Measurements from ENCODE around the gene CACNA2D3.

The CACNA2D3 gene

DNA sequence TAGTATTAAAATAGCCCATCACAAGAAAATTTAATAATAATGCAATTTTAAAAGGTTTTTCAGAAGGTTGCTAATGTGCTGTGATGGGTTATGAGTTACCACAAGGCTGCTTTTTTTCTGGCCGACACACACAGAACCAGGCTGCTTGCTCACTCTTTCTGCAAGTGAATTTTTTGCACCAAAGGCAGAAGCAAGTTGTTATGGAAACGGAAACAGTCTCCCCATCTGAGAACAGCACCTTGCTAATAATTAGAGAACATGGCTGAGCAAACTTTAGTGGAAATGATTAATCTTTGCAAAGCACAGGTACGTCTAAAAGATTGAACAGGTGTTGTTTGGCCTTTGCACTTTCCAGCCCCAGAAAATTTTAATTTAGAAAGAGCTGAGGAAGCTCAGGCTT, 51.0 kb downstream of the CACNA2D3 start:
- Mint-ChIP-seq H3K4me1 (ENCODE audit: low read depth) (no peaks in the 10 kb centered on the region), H3K9me3 (ENCODE audit: low read depth) (no peaks in the 10 kb centered on the region)

DNA sequence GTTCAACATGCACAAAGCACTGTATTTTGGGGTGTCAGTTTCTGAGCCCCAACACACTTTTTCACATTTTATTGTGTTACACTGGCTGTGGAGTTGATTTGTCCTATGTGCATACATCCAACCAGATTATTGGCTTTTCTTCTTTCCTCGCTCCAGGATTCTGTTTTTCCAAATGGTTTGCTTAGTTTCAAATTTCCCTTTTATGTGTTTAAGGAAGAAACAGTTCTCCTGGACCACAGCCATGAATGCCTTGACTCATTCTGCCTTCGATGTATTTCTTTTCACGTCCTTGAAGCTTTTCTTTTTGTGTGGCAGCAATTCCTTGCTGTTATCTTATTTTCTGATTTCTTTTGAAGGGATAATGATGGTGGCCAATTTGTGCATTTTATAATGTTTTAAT, 53.8 kb downstream of the CACNA2D3 start:
- Mint-ChIP-seq H3K4me3 (no peak overlapping the region), H3K27me3 (peaks cover 1% of the 10 kb centered on the region), H3K27ac (no peak overlapping the region), H3K9me3 (ENCODE audit: low read depth) (no peaks in the 10 kb centered on the region), H3K36me3 (no peaks in the 10 kb centered on the region), H3K4me1 (ENCODE audit: low read depth) (no peaks in the 10 kb centered on the region)

More for the DNA sequence above, 51.0 kb downstream of the CACNA2D3 start:
- Mint-ChIP-seq H3K36me3 (no peaks in the 10 kb centered on the region), H3K4me3 (no peak overlapping the region), H3K27me3 (peaks cover 3% of the 10 kb centered on the region), H3K27ac (no peak overlapping the region)

DNA sequence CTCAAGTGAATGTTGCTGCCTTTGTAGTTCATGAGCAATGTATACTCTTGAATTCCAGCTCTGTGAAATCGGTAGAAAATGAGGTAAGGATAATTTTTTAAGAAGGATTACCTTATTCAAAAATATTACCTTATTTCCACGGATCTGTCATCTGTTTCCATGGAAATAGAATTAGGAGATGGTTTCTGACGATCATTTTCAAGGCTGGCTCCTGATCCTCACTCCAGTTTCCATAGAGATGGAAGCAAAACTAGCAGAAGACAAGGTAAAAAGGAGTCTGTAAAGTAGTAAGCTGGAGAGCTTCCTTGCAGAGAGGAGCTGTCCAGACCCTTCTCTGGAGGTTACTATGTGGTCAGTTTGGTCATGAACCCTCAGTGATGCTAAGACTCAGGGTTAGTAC, 55.5 kb downstream of the CACNA2D3 start:
- Mint-ChIP-seq H3K4me1 (ENCODE audit: low read depth) (no peaks in the 10 kb centered on the region), H3K27me3 (no peaks in the 10 kb centered on the region), H3K36me3 (no peaks in the 10 kb centered on the region), H3K4me3 (no peak overlapping the region), H3K9me3 (ENCODE audit: low read depth) (no peaks in the 10 kb centered on the region), H3K27ac (no peak overlapping the region)

DNA sequence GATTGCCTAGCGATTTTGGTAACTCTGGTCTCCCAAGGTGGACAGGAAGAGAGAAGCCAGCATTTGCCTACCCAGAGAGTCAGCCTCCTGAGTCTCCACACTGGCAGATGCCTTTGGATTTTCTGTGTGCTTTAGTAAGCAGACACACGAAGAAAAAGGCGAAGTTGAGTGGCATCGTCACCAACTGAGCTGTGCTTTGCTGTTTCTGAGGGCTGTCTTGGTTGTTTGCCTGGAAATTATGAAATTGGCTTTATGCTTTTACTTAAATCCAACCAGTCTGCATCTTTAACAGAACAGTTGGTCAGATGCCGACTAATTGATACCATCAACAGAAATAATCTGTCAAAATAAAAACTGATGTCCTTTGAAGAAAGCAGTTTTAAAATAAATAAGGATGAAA, 56.0 kb downstream of the CACNA2D3 start:
- Mint-ChIP-seq H3K4me3 (no peak overlapping the region), H3K27ac (no peak overlapping the region), H3K9me3 (ENCODE audit: low read depth) (no peaks in the 10 kb centered on the region)

DNA sequence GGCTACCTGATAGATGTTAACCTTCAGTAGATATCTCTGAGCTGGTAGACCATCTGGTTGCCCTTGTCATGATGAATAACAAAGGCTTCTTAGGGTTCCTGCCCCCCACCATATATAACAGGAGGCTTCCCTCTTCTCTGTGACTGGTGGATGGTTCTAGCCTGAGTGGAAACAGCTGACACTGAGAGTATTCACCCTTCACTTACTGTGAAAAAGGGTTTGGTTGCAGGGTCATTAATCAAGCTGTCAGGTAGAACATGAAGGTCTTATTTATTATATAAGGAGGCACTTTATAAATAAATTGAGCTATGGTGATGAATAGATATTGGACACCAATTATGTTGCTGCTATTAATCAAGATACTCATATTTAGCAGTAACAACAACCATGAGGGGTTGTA, 58.6 kb downstream of the CACNA2D3 start:
- no peaks in the 10 kb centered on the region for H3K9me3 Mint-ChIP-seq (ENCODE audit: low read depth)
- no peaks in the 10 kb centered on the region for H3K36me3 Mint-ChIP-seq
- H3K27ac Mint-ChIP-seq = no peak overlapping the region
- H3K27me3 Mint-ChIP-seq = no peaks in the 10 kb centered on the region
- no peaks in the 10 kb centered on the region for H3K4me1 Mint-ChIP-seq (ENCODE audit: low read depth)
- no peak overlapping the region for H3K4me3 Mint-ChIP-seq

More for the DNA sequence above, 56.0 kb downstream of the CACNA2D3 start:
- Mint-ChIP-seq H3K36me3 (no peaks in the 10 kb centered on the region), H3K4me1 (ENCODE audit: low read depth) (no peaks in the 10 kb centered on the region), H3K27me3 (no peaks in the 10 kb centered on the region)

DNA sequence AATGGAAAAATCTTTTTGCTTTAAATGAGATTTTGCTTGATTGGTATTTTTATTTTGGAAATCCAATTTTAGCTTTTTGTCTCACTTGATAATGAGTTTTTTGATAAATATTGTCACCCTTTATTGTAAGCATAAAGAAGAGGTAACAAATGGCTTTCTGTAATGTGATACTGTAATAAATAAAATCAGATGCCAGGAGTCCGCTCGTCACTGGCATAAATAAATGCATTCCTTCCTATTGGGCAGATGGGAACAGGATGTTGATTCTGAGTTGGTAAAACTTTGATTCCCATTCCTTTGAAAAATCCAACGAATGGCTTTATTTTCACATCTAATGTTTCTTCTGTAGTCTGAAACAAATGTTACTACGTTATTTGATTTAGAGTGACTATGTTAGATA, 59.9 kb downstream of the CACNA2D3 start:
- Mint-ChIP-seq H3K27me3 (no peaks in the 10 kb centered on the region), H3K36me3 (no peaks in the 10 kb centered on the region)

DNA sequence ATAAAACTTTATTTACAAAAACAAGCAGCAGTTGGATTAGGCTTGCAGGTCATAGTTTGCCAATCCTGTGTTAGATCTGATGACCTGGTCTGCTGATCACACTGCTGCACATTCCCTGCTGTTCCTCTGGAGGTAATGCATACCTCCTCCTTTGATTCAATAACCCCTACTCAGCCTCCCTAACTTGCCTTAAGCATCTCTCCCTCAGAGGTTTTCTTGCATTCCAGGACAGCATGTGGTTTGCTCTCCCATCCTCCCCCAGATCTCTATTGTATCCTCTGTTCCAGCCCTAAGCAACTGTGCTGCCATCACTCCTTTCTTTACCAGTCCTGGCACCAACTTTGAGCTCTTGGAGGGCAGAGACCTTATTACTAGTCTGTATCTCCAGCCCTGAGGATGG, 63.4 kb downstream of the CACNA2D3 start:
- Mint-ChIP-seq H3K9me3 (ENCODE audit: low read depth) (peaks cover 9% of the 10 kb centered on the region), H3K4me3 (no peak overlapping the region), H3K27ac (no peak overlapping the region), H3K4me1 (ENCODE audit: low read depth) (no peaks in the 10 kb centered on the region), H3K36me3 (no peaks in the 10 kb centered on the region), H3K27me3 (no peaks in the 10 kb centered on the region)

More for the DNA sequence above, 59.9 kb downstream of the CACNA2D3 start:
- H3K4me3 Mint-ChIP-seq = no peak overlapping the region
- H3K9me3 Mint-ChIP-seq (ENCODE audit: low read depth) = no peaks in the 10 kb centered on the region
- no peaks in the 10 kb centered on the region for H3K4me1 Mint-ChIP-seq (ENCODE audit: low read depth)
- H3K27ac Mint-ChIP-seq = no peak overlapping the region

DNA sequence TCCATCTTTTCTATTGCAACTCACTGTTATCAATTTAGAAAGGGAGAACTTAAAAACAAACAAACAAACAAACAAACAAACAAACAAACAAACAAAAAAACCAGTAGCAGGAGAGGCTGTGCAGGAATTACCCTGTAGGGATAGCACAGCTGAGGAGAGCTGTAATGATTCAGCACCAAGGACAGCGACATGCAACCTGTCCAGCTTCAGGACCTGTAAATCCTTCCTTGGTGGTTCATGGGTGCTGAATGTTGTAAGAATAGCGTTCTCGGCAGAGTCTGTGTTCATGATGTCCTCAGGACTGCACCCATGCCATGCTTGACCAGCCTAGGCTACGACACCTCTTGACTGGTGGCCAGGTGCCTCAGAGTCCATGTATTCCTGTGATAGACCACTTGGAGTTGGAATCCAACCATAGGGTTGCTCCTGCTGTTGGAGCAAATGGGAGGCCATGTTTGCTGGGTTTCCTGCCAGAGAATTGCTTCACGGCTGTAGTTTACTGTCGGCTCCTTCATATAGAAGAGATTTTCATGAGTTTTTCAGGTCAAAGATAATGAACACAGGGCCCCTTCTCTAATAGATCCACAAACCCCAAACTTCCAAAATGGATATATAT, 65.9 kb downstream of the CACNA2D3 start:
- H3K27ac Mint-ChIP-seq = no peak overlapping the region
- H3K9me3 Mint-ChIP-seq (ENCODE audit: low read depth) = peaks cover 9% of the 10 kb centered on the region
- no peaks in the 10 kb centered on the region for H3K4me1 Mint-ChIP-seq (ENCODE audit: low read depth)
- no peaks in the 10 kb centered on the region for H3K27me3 Mint-ChIP-seq
- H3K4me3 Mint-ChIP-seq = no peak overlapping the region
- H3K36me3 Mint-ChIP-seq = no peaks in the 10 kb centered on the region

DNA sequence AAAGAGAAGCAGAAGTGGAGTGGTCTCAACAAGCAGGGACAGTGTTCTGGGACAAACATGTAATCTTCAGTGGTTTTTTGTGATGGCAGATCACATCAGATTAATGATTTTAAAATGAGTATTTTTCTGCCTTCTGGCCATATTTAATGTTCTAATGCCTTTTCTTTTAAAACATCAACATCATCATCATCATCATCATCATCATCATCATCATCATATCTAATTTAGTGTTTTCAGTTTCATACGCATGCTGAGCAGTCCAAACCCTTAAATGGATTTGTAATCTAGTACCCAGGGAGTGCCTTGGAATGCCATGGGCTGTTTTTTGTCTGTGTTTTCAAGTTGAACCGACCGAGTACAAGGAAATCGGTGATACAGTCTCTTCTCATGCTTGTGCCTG, 68.9 kb downstream of the CACNA2D3 start:
- Mint-ChIP-seq H3K36me3 (no peaks in the 10 kb centered on the region), H3K9me3 (ENCODE audit: low read depth) (peaks cover 13% of the 10 kb centered on the region), H3K4me1 (ENCODE audit: low read depth) (no peaks in the 10 kb centered on the region), H3K4me3 (no peak overlapping the region), H3K27ac (no peak overlapping the region), H3K27me3 (no peaks in the 10 kb centered on the region)

DNA sequence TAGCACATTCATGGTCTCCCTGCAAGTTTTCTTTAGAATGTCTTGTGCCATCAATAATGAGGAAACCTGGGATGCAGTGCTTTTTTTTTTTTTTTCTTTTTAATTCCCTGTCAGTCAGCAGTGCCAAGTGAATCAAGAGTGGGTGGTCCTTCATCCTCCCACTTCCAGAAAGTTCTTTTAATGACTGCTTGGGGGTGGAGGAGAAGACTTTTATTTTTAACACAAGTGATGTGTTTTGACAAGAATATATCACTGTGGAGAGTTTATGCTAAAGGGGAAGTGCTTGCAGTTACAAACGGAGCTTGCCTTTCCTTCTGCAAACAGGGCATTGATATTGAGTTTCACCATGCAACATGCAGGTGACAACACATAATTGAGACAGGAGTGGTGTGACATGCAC, 69.7 kb downstream of the CACNA2D3 start:
- no peaks in the 10 kb centered on the region for H3K4me1 Mint-ChIP-seq (ENCODE audit: low read depth)
- H3K9me3 Mint-ChIP-seq (ENCODE audit: low read depth) = peaks cover 13% of the 10 kb centered on the region
- H3K27me3 Mint-ChIP-seq = no peaks in the 10 kb centered on the region
- no peak overlapping the region for H3K4me3 Mint-ChIP-seq
- no peak overlapping the region for H3K27ac Mint-ChIP-seq
- no peaks in the 10 kb centered on the region for H3K36me3 Mint-ChIP-seq

DNA sequence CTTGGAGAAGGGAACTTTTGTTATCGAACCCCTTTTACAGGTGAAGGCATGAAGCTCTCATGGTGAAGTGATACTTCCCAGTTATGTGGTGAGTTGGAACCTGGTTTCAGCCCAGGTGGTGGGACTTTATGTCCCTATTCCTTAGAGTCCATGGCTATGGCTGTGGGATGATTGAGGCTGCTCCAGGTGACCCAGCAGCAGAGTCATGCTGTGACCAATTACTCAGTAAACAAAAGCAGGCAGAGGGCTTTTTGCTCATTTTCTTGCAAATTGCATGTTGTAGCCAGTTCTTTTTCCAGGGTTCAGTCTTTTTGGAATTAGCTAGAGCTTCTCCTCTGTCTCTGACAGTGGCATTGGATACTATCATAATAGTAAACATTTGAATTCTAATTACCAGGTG, 70.7 kb downstream of the CACNA2D3 start:
- Mint-ChIP-seq H3K27ac (no peak overlapping the region), H3K9me3 (ENCODE audit: low read depth) (peaks cover 10% of the 10 kb centered on the region), H3K36me3 (no peaks in the 10 kb centered on the region), H3K4me1 (ENCODE audit: low read depth) (no peaks in the 10 kb centered on the region), H3K4me3 (no peak overlapping the region), H3K27me3 (no peaks in the 10 kb centered on the region)

DNA sequence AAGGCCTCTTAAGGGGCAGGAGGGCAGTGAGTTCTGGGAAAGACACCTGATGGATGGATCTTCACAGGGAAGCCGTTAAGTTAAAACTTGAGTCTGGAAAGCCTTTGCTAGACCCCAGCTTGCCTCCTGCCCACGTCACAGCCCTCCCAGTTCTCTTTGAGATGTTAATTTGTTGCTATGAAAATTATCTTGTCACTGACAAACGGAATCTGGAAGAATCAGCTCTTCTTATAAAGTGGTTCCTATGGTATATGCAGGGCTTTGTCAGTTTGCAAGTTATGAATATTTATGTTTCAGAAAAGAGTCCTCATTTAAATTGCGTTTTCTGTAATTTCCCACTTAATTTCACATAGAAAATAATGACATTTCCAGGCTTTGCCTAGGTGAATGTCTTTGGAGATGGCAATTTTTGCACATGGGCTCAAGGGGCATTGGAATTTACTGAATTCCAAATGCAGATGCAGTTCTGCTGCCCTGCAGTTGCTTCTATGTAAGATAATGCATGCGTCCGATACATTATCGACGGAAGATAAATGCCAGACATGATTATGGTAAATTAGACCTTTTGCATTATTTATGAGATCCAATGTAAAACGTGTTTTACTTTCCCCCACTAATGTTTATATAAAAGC, 74.1 kb downstream of the CACNA2D3 start:
- Mint-ChIP-seq H3K4me3 (no peak overlapping the region), H3K36me3 (no peaks in the 10 kb centered on the region), H3K9me3 (ENCODE audit: low read depth) (peaks cover 4% of the 10 kb centered on the region), H3K27me3 (no peaks in the 10 kb centered on the region), H3K4me1 (ENCODE audit: low read depth) (no peaks in the 10 kb centered on the region), H3K27ac (no peak overlapping the region)

DNA sequence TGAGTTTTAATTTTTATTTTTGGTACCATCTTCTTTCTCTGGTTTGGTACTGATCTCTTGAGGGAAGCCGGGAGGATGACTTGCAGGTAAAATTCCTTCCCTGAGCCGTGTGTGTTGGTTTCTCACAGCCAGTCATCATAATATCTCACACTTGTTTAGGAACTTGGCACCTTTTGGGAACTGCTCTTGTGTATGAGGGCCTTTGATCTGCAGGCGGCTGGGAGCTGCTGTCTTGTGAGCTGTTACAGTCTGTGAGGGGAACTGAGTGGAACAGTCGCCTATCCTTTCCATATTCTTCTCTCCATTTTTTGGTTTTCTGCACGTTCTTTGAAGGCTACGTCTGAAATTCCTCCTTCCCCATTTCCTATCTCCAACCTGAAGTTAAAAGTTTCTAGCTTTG, 75.2 kb downstream of the CACNA2D3 start:
- Mint-ChIP-seq H3K36me3 (no peaks in the 10 kb centered on the region), H3K27me3 (no peaks in the 10 kb centered on the region), H3K27ac (no peak overlapping the region), H3K9me3 (ENCODE audit: low read depth) (peaks cover 4% of the 10 kb centered on the region), H3K4me1 (ENCODE audit: low read depth) (no peaks in the 10 kb centered on the region), H3K4me3 (no peak overlapping the region)

DNA sequence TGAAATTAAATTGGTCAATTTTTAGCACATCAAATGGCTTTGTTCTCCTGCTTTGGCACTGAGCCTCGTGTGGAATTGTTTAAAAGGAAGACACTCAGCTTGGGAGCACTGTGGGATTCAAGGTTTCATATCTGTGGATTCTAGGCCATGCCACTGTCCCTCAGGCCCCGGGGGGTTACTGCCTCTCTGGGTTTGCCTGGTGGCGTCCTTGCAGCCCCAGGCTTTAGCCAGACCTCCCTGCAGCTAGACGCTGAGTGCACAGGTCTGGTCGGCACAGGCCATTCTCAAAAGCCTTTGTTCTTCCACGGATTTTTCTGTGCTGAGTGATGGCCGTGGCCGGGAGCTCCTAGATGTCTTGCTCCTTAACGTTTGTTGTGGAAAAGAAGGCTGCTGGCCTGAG, 76.2 kb downstream of the CACNA2D3 start:
- Mint-ChIP-seq H3K4me1 (ENCODE audit: low read depth) (no peaks in the 10 kb centered on the region), H3K27ac (no peak overlapping the region), H3K27me3 (no peaks in the 10 kb centered on the region), H3K36me3 (no peaks in the 10 kb centered on the region), H3K4me3 (no peak overlapping the region), H3K9me3 (ENCODE audit: low read depth) (peaks cover 4% of the 10 kb centered on the region)

DNA sequence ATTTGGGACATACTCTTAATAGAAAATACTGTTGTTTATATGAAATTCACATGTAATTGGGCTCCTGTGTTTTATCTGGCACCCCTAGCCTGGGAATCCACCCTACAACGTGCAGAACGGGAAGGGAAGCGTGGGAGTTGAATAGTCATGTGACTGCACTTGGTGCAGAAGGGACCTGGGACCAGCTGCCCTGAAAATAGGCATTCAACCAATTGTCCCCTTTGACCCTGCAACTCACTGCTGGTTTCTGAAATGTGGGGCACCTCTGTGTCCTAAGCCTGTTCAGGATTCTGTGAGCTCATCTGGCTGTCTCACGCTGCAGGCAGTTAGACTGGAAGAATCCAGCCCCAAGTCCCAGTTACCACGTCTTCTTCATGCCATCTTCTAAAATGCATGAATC, 79.7 kb downstream of the CACNA2D3 start:
- Mint-ChIP-seq H3K27ac (no peak overlapping the region), H3K4me3 (no peak overlapping the region), H3K9me3 (ENCODE audit: low read depth) (peaks cover 4% of the 10 kb centered on the region), H3K27me3 (peaks cover 2% of the 10 kb centered on the region), H3K4me1 (ENCODE audit: low read depth) (no peaks in the 10 kb centered on the region), H3K36me3 (no peaks in the 10 kb centered on the region)

DNA sequence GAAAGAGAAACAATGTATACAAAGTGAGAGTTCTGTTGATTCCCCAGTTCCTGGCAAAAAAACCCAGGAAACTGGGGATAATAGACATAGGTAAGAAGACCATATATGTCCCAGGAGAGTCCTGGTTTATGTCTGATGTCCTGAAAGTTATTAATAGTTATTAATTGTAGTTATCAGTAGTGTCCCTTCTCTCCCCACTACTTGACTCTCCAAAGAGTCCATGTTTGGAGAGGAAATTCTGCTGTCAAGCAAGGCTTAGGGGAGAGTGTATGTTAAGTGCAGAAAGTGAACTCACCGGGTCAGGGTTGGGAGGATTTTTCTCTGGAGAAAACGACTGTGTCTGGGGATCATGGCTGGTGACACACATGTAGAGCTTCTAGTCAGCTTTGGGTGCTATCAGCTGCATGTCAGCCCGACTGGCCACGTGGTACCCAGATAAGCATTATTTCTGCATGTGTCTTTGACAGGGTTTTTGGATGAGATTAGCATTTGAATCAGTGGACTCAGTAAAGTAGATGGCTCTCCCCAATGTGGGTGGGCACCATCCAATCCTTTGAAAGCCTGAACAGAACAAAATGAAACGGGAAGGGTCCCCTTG, 80.4 kb downstream of the CACNA2D3 start:
- Mint-ChIP-seq H3K27ac (no peak overlapping the region), H3K9me3 (ENCODE audit: low read depth) (peaks cover 4% of the 10 kb centered on the region), H3K36me3 (no peaks in the 10 kb centered on the region), H3K4me1 (ENCODE audit: low read depth) (no peaks in the 10 kb centered on the region), H3K27me3 (peaks cover 2% of the 10 kb centered on the region), H3K4me3 (no peak overlapping the region)
